HCEC 1CT (cell line): ENCODE data around the gene WNT7B.

ENCODE experiments used
- DNase-seq: peaks from one replicate; pipeline ENCODE4 v3.0.0-alpha.2; 2017

Gene WNT7B

DNA sequence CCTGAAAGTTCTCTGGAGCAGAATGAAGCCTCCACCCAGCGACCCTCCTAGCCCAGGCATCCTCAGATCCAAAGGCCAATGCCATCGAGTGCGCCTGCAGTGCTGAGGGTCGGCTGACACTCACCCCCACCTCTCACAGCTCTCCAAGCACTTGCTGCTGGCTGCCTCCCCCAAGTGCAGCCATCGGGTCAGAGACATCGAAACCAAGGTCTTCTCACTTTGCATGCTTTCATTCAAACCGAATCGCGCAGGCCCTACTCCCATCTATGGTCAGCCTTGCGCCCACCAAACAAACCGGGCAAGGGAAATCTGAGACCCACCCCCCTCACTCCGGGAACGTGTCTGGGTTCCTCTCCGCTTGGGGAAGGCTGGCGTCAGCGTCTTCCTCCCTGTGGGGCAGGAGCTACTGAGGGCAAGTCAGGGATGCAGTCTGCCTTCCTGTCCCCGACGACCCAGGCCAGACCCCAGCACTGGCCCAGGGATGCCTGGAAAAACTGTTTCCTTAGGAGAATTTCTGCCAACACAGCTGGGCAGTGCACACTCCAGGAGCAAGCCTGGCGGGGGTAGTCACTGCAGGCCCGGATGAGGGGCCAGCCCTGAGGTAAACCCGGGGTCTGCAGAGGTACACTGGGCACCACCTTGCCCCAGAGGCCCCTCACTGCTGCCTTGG lies 7.0 kb downstream of the WNT7B start:
- DNase-seq = no peak

GRCh38 chr22:45969414-45969799 lies 7.6 kb downstream of the WNT7B start:
- DNase-seq = no peak

DNA sequence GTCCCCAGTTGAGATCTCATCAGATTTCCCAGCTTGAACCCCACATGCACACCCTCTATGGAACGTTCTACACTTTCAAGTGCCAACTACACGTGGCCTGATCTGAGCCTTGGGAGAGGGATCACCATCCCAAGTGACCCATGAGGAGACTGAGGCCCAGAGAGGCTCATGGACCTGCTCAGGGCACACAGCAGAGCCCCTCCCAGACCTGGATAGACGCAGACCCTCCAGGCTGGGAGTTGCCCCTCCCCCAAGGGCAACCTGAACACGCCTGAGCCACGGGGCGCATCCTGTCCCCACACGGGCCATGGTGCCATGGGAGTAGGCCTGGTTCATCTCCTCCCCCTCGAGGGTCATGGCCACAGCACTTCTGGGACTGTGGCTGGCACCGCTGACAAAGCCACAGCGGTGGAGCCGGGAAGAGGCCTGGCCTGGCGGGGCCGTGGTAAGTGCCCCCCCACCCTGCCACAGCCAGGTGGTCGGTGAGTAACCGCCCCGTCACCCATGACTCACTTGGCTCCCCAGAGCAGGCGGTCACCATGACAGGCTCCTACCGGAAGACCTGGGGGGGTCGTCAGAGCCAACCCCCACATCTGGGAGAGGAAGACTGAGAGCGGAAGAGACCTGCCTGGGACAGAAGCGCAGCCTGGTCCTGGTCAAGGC lies 8.1 kb downstream of the WNT7B start:
- DNase-seq = peak; percentile 84

GRCh38 chr22:45968003-45968650 lies 8.8 kb downstream of the WNT7B start:
- peak; percentile 44 for DNase-seq

DNA sequence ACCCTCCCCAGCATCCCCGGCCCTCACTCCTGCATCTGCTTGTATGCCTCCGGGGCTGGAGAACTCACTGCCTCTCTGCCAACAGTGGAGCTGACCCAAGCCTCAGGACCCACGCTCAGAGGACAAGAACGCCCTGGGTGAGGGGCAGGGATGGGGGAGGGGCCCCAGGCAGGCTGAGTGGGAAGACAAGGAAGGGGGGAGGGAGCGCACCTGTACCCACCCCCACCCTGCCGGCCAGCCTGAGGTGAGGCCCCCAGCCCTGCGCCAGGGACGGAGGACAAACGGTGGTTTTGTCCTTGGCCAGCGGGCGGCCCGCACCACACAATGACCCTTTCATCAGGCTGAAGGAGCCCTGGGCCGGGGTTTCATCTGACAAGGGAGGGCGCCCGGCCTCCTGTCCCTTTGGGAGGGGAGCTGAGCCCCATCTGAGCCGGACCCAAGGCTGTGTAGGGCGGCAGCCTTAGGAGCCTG lies 10.0 kb downstream of the WNT7B start:
- DNase-seq = no peak

GRCh38 chr22:45966320-45966894 lies 10.6 kb downstream of the WNT7B start:
- no peak for DNase-seq

GRCh38 chr22:45965563-45965962 lies 11.4 kb downstream of the WNT7B start:
- DNase-seq = no peak

GRCh38 chr22:45964926-45965527 lies 11.9 kb downstream of the WNT7B start:
- no peak for DNase-seq

- DNase-seq = no peak
Measured at GRCh38 chr22:45964372-45964771, 12.6 kb downstream of the WNT7B start.

DNA sequence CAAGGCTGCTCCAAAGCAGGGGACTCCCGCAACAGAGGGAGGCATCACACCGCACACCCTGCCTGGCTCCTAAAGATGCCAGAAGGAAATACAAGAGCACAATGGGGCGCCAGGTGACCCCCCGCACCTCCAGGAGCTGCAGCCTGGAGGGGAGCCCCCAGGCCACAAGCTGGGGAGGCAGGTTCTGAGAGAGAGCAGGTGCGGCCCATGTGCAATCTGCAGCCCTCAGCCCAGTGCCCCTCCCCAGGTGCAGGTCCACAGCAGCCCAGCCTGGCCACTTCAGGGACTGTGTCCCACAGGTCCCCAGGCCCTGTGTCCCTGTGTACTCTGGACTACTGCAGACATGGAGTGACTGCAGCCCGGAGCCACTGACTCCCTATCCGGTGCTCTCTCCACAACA lies 13.1 kb downstream of the WNT7B start:
- DNase-seq = no peak

DNA sequence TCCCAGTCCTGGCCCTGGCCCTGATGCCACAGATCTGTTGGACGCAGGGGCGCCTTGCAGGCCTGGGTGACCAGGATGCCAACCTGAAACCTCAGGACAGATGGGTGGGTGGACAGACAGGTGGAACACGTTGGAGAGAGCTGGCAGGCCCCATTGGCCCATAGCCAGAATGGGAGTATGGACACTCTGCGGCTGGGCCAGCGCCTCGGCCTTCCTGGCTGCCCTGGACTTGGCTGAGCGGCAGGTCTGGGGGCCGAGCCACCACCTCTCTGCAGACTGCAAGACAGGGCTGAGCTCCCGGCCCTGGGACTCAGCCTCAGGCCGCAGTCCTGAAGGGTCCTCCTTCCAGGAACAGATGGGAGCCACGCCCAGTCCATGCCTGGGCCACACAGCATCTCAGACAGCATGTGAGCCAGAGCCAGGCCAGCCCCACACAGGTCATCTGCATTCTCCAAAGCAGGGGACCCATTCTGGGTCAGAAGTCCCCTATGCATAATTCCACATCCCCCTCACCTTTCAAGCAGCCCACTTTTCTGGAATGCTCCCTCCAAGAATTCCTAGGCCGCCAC lies 14.1 kb downstream of the WNT7B start:
- DNase-seq = no peak

GRCh38 chr22:45962434-45962718 lies 14.6 kb downstream of the WNT7B start:
- DNase-seq = no peak

DNA sequence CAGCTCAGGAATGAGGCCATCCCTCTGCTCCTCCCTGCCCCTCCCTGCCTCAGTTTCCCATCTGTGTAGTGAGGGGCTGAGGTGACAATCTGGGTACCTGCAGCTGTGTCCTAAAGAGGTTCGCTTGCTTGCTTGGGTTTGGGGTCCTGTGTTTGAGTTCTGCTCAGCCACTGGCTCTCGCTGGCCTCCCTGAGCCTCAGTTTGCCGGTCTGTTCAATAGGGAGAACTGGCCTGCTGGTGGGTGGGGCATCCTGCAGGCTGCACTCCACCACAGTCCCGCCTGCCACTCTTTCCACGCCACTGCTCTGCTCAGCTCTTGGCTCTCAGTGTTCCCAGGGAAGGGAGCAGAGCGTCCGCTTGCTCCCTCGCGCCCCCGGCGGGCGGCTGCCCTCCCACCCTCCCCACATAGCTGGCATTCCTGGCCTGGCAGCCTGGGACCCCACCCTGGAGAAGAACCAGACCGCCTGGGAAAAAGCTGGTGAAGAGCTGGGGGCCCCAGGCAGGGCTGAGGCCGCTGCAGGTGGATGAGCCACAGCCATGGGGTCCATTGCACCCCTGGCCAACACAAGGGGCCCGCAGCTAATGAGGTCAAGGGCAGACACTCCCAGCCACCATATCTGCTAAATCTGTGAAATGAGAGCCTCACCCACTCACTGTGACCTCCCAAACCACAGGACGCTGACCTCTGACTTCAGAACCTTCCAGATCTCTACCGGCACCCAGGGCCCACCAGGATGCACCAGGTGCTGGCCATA lies 15.1 kb downstream of the WNT7B start:
- DNase-seq = no peak

DNA sequence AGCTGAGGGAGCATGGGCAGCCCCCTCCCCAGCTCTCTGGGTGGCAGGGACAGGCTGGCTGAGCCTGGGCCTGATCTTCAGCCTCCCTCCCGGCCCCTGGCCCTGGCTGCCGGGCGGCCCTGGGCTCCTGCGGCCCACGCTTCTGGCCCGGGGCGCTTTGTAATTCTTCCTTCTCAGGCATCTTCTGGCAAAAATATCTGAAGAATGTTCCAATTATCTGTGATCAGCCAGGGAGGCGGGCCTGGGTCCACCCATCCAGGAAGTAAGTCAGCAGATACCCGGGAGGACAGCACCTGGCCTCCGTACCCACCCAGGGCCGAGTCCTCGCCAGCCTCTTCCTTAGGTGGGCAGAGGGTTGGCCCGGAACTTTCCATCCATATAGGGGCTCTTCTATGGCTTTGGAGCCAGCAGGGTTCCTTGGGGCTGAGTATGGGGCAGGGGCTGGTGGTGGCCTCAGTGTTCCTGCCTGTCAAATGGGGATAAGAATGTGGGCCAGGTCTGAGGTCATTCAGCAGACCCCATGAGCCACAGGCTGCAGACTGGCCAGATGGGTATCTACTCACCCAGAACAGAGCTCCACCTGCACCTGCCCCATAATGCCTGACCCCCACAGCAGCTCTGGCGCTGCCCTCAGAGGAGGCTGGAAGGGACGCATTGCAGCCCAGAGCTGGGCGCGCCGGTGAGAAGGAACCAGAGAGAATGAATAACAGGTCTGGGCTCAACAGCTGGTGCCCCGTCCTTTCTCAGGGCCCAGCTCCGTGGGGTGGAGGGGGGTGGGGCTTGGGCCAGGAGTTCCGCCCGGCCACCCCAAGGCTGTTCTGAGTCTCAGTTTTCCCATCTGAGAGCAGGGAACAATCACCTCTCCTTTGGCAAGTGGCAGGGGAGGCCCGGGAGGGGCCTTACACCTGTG lies 16.2 kb downstream of the WNT7B start:
- no peak for DNase-seq

GRCh38 chr22:45959719-45960476 lies 17.1 kb downstream of the WNT7B start:
- DNase-seq = no peak

DNA sequence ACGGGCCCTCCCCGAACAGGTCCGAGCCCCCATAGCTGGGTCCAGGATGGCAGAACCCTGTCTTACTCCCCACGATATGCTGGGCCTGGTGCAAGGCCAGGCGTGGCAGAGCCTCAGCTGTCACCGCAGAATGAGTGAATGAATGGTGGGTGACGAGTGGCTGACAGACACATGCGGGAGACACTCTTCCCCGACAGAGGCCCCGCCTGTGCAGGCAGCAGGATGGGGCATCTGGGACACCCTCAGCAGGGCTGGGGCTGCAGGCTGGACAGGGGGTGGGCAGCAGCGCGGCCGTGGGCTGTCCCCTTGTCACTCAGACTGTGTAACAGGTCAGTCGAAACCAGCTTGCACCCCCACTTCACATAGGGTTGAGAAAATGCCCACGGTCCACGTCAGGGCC lies 18.0 kb downstream of the WNT7B start:
- no peak for DNase-seq

- no peak for DNase-seq
Measured at GRCh38 chr22:45957826-45958225, 19.1 kb downstream of the WNT7B start.

DNA sequence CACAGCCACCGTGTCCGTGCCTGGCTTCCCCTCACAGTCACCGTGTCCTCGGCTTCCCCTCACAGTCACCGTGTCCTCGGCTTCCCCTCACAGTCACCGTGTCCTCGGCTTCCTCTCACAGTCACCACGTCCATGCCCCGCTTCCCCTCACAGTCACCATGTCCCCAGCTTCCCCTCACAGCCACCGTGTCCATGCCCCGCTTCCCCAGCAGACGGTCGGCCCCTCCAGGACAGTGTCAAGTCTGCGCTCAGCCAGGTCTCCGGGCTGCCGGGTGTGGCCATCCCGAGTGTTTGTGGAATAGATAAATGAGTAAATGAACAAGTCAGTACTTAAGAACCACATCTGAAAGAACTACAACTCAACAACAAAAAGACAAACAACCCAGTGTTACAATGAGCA lies 23.8 kb downstream of the WNT7B start:
- no peak for DNase-seq

DNA sequence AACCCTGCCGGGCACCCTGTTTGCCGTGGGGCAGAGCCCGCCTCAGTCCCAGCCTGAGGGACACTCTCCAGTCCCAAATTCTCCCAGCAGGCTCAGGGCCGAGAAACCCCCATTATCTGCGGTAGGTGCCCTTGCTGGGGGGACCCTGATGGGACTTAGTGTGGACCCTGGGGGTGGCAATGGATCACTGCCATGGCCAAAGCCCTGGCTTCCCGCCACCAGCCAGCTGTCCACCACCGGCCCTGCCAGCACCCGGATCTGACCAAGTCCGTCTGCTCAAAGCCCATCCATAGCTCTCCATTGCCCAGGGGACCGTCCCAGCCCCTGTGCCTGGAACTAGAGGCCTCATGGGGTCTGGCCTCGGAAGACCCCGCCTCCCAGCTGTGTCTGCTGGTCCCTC lies 24.4 kb downstream of the WNT7B start:
- no peak for DNase-seq

DNA sequence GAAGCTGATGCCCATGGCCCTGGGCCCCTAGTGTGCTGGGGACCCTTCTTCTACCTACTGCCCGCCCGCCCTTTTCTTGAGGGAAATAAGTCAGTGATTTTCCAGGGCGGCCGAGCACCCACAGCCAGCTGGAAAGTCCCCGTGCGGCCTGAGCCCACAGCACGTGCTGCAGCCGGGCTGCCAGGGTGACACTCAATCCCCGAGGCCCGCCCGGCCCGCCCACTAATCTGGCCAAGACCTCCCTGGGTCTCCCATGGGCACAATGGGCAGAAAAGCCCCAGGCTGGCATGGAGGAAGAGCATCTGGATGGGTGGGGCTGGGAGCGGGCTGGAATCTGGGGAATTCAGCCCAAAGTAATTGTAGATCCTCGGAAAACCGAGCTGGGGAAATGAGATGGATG lies 24.8 kb downstream of the WNT7B start:
- DNase-seq = no peak

DNA sequence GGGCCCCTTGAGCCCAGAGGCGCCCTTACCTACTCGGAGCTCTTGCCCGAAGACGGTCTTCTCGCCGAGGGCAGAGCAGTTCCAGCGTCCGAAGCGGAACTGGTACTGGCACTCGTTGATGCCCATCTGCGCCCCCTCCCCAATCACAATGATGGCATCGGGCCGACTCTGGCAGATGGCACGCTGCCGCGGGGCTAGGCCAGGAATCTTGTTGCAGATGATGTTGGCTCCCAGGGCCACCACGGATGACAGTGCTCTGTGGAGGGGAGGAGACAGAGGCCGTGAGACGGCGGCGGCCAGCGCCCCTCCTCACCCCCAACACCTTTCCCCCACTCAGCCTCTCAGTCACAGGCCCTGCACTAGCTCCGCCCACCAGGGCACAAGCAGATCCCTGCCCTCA lies 27.1 kb downstream of the WNT7B start:
- no peak for DNase-seq
